Sigmoid colon (tissue), 4 donors: ENCODE measurements around the gene BOC.

ENCODE experiments used
- EP300 ChIP-seq, 4 donors: sonication (generic); formaldehyde crosslinking; IDR thresholded peaks; one replicate each; pipeline ENCODE4 v1.6.1; 2017; ENCODE audit warnings: antibody characterized with exemption in 4 of 4
- POLR2A ChIP-seq, 2 donors: fragments of 450-650 bp; IDR thresholded peaks; one replicate each; pipeline ENCODE4 v1.6.1; 2016; ENCODE audit warnings: antibody characterized with exemption in 2 of 2, mild to moderate bottlenecking in 2 of 2, moderate library complexity in 2 of 2

- TF ChIP-seq EP300 (IDR thresholded peaks at IDR 0.05) = no peak
- TF ChIP-seq POLR2A (IDR thresholded peaks at IDR 0.05) = no peak
Measured at GRCh38 chr3:113169891-113170452, 41.4 kb upstream of the BOC start.
